ENCODE measurements around the gene ERVW-1.

GRCh38 chr7:92436612-92437445 lies 40.9 kb downstream of the ERVW-1 start:
- TF ChIP-seq CTCF (IDR thresholded peaks at IDR 0.05; ENCODE audit: insufficient read depth, low read length), result no peak
- TF ChIP-seq GABPA (IDR thresholded peaks at IDR 0.05; ENCODE audit: low read depth), result no peak
- TF ChIP-seq REST (IDR thresholded peaks at IDR 0.05; ENCODE audit: insufficient replicate concordance, low read depth), result no peak
- no peak for TF ChIP-seq POLR2AphosphoS5 (IDR thresholded peaks at IDR 0.05; ENCODE audit: low read depth)

Measured in HL-60 (cell line).